NCI-H510A treated with DMSO at 0.1 percent for 48 hours (cell line): Measurements from ENCODE around the gene HYAL2.
A peak's percentile ranks its signal among the peaks of the same experiment; 100 is the strongest.

Experiments used
- DNase-seq: peaks from one replicate; lab custom pipeline; 2025; lab: John Stamatoyannopoulos, UW

The HYAL2 gene

DNA sequence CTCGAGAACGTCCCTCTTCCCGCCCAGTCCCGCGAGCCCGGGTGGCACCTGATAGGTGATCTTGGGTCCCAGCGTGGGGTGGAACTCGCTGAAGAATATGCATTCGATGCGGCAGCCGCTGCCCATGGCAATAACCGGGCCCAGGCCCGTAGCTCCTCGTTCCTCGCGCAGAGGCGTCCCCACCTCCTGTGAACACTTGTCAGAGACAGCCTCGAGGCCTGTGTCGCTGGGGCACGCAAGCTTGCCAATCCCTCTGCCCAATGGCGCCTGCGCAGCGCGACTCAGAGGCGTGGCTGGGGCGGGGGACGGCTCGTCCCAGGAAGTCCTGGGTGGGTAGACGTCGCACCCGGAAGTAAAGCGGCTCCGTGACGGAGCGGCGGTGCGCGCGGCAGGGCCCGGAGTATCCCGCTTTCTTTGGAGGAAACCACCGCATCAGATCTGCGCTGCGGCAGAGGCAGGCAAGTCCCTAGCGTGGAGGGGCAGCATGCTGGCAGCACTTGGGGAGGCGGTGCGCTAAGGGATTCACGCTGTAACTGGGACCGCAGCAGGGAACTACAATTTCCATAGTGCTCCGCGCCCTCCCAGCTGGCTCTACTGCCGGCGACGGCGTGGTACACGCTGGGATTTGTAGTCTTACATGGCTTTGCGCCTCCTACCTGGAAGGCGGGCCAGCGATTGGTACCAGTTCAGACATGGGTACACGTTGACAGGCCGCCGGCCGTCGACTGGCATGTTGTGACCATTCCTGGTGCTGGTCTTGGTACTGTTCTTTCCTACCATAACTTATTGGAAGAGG lies 28.2 kb upstream of the HYAL2 start, which contains the start of the genes CYB561D2 and NPRL2:
Gene CYB561D2, plus strand, starts transcription at position 336 of the 796 bp plus-strand sequence. CDS start 572 bp downstream, outside the sequence.
Gene NPRL2, minus strand, starts transcription at position 249 of the 796 bp plus-strand sequence. Its CDS starts 123 bp downstream, at position 126.
- DNase-seq: peak; percentile 83

DNA sequence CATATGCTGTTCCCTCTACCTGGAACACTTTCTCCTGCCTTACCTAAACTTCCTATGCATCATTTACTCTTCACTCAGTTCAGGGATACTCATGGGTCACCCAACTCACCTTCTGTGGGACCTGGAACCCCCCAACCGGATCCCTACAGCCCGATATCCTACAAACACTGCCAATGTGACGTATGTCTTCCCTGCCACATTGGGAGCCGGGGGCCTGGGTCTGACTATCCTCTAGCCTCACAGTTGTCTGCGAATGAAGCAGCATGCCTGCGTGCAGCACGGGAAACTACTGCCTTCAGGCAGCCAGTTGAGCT lies 27.6 kb upstream of the HYAL2 start:
- DNase-seq: no peak

DNA sequence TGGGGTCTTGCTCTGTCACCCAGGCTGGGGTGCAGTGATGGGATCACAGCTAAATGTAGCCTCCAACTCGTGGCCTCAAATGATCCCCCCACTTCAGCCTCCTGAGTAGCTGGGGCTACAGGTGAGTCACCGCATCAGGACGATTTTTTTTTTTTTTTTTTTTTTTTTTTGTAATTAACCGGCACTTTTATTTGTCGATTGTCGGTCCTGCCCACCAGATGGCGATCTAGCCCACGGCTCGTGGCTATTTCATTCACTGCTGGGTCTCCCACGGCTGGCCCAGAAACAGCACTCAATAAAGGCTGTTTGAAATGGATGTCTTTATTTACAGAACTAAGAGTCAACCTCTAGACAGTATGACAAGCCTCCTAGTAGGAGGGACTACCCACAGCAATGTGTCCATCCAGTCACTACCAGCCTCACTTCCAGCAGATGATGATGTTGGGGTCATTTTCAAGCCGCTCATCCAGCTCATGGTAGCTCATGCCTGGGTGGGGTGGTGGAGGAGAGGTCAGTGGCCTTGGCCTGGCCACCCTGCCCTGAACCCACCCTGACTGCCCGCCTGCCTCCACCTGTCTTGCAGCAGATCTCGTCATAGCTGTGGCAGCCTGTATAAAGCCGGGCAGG lies 24.8 kb upstream of the HYAL2 start:
- DNase-seq: peak; percentile 58

DNA sequence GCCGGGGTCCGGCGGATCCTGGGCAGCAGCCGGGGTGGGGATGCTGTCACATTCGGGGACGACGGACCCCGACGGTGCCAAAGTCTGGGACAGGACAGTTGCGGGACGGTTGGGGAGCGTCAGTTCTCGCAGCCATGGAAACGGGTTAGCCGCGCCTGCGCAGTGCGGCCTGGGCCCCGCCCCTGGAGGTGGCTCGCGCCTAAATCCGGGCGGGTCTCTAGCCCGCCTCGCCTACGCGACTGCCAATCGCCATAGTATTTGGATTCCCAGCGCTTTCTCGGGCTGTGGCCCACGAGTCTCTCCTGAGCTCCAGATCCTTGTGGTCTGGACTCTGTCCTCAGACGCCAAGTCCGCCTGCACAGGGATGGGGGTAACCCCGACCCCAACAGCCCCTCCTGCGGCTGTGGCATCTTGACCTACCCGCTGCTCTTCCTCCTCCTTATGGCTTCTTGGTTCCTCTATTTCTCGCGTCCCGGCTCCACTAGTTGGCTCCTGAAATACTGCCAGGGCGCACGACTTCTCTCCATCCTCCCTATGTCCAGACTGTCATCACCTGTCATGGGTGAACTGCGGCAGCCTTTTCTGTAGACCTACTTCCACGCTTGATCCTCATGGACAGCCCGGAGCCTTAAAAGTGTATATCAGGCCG lies 23.2 kb upstream of the HYAL2 start, which contains the start of gene ZMYND10:
Gene ZMYND10, minus strand, starts transcription at position 147 of the 649 bp plus-strand sequence. CDS start 153 bp downstream, outside the sequence.
- peak; percentile 20 for DNase-seq

DNA sequence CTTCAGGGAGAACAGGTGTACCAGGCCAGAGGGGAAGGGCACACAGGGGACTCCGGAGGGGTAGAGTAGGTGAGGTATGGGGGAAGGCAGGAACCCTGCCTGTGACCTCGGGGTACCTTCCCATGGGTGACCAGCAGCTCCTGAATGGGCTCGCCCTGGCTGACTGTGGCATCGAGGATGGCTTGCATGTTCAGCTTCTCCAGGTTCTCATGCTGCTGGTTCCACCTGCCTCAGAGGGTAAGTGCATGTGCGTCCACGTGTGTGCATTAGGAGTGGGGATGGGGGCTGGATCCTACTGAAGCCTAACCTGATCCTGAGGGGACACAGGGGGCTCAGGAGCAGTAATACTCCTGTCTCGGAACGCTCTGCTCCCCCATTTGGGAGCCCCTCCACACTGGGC lies 22.5 kb upstream of the HYAL2 start:
- no peak for DNase-seq

GRCh38 chr3:50342813-50343633 lies 20.5 kb upstream of the HYAL2 start:
- no peak for DNase-seq

GRCh38 chr3:50341996-50342650 lies 19.6 kb upstream of the HYAL2 start:
- no peak for DNase-seq

DNA sequence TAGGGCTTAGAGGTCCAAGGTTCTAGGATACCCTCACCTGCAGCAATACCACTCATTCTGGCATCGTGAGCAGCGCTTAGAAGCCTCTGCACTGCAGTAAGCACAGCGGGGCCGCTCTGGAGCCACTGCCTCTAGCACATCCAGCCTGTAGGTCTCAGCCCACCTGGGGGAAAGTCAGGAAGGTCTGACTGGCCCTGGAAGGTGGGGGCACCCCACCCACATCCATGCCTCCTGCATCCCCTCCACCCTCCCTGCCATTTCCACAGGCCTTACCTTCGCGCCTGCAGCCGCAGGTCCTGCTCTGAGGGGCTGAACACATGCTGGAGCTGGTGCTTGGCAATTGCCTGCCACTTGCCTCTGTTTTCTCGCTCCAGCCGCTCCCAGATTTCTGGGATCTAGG lies 19.0 kb upstream of the HYAL2 start:
- DNase-seq: no peak

GRCh38 chr3:50340448-50341329 lies 18.1 kb upstream of the HYAL2 start, which contains the start of gene RASSF1:
RASSF1 (minus strand) TSS chr3:50340836; CDS start chr3:50340805, 31 bp downstream.
- DNase-seq: no peak

DNA sequence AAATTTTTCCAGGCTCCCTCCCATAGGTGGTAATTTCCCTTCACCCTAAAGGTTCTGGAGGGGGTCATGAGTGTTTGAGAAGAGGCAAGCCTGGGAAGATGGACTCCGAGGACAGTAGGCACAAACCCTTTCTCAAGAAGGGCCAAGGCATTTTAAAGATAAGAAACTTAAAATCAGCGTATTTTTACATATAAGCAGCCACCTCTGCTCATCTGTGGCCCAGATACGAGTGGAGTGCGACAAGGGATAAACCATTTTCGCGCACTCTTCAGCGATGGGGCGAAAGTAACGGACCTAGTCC lies 17.6 kb upstream of the HYAL2 start:
- no peak for DNase-seq

DNA sequence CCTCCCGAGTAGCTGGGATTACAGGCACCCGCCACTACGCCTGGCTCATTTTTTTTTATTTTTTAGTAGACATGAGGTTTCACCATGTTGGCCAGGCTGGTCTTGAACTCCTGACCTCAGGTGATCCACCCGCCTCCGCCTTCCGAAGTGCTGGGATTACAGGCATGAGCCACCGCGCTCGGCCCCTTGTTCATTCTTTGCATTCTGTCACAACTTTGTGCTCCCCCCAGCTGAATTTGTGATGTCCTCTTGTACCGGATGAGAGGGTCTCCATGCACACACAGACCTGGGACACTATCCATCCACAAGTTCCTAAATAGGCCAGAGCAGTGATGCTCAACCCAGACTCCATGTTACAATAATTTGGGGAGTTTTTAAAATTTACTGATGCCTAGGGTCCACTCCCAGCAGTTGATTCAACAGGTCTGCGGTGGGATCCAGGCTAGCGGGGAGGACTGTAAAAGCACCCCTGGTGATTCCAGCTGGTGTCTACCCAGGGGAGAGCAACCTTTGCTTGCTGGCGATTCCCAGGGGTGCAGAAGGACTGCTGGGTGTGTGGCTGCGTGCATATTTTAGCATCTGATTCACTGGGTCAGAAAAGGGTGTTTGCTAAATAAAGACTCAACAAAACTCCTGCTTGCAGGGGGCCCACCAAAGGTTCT lies 17.1 kb upstream of the HYAL2 start:
- DNase-seq: no peak

- no peak for DNase-seq
These were observed 16.4 kb upstream of the HYAL2 start for GRCh38 chr3:50338965-50339364.

GRCh38 chr3:50337175-50337861 lies 14.8 kb upstream of the HYAL2 start:
- peak; percentile 84 for DNase-seq

DNA sequence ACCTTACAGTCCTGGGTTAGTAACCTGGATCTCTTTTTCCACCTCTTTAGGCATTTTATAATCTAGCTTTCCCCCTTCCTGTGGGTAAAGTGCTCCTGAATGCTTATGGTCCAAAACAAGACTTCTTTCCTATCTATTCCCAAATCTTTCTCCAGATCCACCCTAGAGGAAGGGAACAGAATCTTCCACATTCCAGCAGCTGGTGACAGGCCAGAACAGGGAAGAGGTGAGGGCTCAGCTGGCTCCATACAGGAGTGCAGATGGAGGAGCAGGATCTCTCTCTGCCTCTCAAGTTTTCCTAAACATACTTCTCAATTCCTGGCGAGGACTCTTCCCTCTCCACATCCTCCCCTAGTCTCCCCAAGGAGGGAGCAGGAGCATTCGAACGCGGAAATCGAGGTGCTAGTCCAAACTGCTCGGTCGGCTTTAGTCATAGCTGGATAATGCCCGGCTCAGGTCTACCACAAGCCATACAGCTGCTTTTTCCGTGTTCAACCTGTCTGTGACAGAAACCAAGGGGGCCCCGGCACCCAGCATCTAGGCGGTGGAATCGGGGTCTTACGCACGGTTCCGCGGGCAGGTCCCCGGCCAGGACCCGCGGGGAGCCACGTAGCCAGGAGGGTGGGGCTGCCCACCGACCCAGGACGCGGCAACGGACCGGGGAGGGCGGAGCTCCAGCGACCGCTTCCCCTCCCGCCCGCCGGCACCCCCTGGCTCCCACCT lies 14.1 kb upstream of the HYAL2 start:
- no peak for DNase-seq

DNA sequence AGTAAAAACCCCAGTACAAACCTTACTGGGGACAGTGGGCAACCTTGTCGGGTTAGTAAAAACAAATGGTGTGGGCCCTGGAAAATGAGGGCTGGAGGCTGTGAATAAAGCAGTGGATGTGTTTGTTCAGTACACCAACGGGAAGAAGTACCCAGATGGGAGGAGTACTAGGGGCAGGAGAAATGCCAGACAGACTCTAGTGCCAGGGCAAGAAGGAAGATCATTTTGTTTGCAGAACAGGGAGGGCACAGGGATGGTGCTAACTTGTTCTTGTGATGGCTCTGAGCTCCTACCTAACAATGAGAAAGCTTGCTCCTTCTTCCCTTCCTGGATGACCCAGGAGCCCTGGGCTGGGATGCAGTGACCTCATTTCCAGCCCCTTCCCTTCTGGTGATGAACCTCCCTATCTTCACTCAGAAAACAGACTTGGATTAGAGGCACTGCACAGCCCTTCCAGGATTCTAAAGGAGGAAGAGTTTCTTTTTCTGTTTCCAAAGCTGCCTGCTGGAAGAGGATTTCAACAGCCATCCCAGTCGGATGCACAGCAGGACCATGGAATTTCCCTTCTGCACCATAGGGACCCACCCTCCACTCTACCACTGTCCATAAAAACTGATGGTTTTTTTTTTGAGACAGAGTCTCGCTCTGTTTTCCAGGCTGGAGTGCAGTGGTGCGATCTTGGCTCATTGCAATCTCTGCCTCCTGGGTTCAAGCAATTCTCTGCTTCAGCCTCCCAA lies 12.0 kb upstream of the HYAL2 start:
- DNase-seq: no peak

GRCh38 chr3:50333744-50334328 lies 11.3 kb upstream of the HYAL2 start:
- DNase-seq: no peak

GRCh38 chr3:50331364-50331907 lies 8.9 kb upstream of the HYAL2 start:
- DNase-seq: no peak
